Measurements from ENCODE around the gene TNNI2.
"Not testable (repeated sequence)": the region's sequence is repeated elsewhere in the genome, so short reads cannot be mapped to it uniquely, and the experiment has no call there.

Gene TNNI2

DNA sequence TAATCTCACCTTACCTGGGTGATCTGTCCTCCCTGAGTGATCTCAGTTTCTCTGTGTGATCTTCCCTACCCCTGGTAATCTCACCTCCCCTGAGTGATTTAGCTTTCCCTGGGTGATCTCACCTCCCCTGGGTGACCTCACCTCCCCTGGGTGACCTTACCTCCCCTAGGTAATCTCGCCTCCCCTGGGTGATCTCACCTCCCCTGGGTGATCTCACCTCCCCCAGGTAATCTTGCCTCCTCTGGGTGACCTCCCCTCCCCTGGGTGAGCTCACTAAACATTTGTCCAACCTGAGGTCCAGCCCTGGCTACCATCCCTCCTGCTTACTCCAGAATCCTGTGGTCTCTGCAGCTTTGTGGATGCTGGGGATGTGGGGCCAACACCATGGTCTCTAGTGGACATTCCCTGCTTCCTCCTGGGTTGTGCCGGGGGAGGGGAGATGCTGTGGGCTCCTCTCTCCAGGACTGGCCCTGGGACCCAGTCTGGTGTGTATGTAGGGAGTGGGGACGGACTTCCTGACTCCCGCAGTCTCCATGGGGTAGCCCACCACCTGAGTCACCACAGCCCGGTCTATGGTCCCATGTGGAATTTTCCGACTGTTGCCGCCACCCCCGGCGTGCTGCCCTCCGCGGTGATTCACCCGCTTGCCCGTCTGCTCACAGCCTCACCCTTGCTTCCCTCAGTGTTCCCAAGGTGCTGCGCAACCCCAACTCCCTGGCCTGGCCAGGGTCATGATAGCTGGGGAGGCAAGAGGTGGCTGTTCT is 24.0 kb downstream of the TNNI2 start:
- DNase-seq = no peak

DNA sequence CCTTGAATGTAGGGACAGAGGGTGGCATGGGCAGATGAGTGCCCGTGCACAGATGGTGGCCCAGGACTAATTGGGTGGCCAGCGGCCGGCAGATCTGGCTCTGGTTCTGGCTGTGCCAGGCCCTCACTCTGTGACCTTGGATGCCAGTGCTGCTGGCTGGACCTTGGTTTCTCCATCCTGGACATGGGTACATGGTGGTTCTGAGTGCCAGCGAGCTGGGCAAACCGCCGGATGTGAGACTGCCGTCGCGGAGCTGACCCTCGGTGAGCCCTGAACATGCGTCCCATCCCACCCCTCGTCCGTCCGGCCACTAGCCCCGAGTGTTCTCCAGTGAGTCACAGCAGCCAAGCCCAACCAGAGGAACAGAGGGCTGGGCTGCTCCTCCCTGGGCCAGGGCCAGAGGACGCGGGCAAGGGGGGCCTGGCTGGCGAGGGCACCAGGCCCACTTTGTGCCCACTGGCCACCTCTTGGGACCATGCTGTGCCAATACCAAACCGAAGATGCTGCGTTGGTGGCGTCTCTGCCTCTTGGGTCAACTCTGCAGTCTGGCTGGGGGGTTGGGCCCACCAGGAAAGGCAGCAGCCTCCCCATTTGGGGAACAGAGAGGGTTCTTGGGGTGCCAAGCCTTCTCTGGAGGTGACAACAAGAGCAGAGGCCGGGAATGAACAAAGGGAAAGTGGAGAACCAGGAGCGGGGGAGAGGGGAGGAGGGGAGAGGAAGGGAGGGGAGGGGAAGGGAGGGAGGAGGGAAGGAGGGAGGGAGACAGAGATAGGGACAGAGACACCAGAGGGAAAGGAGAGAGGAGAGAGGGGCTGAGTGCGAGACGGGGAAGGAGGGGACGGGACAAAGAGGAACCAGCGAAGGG is 24.8 kb downstream of the TNNI2 start:
- peak; percentile 59 for DNase-seq

DNA sequence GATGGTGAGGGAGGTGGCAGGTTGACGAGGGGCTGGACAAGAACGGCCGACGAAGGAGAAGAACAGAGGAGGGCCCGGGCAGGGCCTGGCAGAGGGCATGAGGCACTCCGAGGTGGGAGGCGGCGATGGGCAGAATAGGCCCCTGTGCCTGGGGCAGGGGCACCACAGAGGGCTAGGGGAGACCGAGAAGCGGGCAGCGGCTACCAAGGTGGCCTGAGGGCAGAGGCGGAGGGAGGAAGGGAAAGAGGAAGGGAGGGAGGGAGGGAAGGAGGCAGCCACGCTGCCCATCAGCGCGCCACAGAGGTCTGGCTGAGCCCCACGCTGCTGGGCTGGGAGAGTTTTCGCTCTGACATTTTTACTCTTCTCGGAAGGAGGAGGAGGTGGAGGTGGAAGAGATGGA is 25.4 kb downstream of the TNNI2 start:
- DNase-seq = no peak

DNA sequence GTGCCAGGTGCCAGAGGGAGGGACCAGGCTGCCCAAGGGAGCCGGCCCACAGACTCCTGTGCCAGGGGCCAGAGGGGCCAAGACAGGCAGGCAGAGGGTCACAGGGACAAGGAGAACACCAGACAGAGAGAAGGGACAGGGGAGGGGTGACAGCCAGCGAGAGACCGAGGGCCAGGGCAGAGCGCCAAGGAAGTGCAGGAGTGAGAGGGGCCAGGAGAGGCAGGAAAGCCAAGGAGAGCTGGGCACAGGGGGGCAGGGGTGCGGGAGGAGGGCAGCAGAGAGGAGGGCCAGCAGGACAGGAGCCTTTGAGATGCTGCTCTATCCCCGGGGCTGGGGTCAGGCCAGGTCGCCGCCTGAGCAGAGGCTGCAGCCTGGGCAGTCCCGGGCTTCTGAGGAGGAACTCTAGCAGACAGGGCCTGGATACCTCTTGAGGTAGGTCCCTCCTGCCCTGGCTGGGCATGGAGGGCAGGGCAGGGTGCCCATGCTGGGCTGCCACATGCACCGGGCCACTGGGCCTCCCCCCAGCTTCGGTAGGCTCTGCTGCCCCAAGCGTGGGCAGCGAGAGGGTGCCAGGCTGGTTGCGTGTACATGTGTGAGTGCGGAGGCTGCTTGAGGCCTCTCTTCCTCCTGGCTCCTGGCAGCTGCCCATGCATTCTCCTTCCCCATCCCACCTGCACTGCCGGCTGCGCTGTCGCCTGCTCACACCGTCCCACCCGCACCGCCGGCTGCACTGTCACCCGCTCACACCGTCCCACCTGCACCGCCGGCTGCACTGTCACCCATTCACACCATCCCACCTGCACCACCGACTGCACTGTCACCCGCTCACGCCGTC is 26.3 kb downstream of the TNNI2 start:
- no peak for DNase-seq

DNA sequence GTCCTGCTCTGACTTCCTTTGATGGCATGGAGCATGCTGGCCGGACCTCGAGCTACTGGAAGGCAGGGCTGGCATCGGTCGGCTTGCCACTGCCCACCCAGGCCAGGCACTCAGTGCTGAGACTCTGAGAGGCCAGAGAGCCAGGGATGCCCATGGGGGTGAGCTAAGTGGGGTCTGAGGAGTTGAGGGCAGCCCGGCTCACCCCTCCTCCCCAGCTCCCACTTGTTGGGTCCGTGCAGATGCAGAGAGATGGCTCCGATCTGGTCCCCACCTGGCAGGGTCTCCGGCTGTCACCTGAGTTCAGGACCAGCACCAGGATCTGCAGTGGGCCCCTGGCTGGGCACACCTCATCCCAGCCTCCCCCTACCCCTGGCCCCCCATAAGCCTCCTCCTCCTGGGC is 27.4 kb downstream of the TNNI2 start:
- no peak for DNase-seq

GRCh38 chr11:1866776-1867175 is 28.0 kb downstream of the TNNI2 start:
- DNase-seq = no peak

DNA sequence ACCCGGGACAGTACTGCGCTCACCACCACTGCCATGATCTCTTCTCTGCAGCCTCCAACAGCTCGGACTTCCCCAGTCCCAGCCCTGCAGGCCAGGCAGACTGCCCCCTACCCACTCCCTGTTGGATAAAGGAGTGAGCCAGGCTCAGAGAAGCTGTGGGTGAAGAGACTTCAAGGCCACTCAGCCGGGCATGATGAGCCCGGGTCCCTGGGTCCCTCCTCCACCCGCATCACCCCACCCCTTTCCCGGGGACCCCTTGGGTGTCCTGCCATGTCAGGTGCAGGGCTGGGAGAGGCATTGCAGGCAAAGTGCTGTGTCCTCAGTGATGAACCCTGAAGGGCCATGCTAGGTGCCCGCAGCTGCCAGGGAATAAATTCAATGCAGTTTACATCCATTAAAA is 28.6 kb downstream of the TNNI2 start:
- no peak for DNase-seq

GRCh38 chr11:1868056-1868635 is 29.4 kb downstream of the TNNI2 start:
- DNase-seq = no peak

DNA sequence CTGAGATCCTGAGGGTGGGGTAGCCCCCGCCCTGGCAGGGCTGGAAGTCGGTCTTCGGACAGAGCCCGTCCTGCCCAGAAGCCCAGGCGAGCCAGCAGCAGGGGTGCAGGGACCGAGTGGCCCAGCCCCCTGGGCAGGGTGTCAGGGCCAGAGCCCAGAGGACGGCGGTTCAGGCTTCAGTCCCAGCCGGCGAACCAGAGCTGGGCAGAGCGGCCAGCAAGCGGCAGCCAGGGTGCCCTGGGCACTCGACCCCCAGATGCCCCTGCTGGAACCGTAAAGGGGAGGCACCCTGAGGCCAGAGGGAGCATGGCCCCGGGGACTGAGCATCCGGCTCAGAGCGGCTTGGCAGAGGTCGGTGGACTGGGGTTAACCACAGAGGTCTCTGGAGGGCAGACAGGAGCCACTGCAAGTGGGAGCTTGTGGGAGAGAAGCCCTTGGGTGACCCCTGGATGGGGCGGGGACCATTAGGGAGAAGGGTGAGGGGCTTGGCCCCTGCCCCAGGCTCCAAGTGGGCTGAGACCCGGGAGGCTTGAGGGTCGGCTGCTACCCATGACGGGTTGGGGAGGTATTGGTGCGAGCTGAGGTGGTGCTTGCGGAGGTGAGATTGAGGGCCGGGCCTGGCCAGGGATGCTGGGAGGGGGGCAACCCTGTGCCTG is 30.0 kb downstream of the TNNI2 start:
- no peak for DNase-seq

DNA sequence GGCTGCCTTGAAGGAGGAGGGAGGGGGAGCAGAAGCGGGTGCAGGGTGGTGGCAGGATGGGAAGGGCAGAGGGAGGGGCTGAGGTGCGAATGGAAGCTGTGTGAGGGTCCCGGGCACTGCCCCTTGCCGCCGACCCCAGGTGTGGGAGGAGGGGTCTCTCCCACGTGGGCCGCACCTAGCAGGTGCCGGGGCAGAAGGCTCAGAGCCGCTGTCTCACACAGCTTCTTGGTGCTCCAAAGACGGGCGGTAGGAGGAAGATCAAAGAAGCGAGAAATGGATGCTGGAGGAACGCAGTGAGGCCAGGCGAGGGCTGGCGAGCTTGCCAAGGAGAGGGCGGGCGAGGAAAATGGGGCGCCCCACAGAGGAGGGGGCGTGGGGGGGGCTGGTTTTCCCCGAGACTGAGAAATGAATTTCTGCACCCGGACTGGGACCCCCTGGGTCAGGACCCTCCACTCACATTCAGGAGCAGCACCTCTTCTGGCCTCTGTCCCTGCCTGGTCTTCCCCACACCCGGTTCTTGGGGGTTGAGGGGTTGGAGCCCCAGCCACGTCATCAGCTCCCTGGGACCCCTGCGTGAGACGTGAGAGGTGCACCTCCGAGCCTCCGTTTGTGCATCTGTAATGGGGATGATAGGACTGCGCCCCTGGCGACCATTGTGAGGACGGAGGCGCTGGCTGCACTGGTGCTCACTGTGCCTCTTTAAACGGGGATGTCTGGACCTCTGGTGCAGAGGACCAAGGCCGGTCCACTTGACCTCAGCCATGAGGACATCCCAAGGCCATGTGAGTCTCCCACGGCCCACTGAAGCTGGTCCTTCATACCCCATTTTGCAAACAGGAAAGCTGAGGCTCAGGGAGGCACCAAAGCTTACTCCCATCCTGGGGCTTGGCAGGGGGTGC is 30.9 kb downstream of the TNNI2 start:
- no peak for DNase-seq

DNA sequence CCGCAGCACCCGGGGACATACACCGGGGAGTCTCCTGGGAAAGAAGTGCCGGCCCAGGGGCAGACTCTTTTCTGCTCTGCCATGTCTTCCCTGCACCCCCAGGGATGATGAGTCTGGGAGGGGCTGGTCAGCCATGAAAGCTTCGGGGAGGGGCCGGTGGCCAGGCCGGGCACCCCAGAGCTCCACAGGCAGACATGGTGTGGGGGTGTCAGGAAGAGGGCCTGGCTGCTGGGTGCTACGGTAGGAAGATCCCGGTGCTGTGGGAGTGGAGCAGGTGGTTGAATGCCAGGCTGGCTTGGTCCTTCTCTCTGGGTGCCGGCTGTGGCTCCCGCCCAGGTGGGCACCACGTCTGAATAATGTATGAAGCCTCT is 31.5 kb downstream of the TNNI2 start:
- DNase-seq = no peak

- peak; percentile 31 for DNase-seq
These were observed 32.1 kb downstream of the TNNI2 start for GRCh38 chr11:1870721-1871466.

DNA sequence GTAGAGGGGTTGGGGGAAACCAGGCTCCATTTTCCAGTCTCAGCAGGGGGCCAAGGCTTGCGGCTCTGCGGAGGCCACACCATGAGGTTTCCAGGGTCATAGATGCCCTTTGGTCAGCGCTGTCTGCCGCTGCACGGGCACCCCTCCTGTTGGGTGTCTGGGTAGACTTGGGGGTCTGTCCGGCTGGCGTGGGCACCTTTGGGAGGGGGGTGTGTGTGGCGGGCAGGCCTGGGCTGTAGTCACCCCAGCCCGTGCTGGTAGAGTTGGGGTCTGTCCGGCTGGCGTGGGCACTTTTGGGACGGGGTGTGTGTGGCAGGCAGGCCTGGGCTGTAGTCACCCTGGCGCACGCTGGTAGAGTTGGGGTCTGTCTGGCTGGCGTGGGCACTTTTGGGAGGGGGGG is 32.8 kb downstream of the TNNI2 start:
- no peak for DNase-seq

DNA sequence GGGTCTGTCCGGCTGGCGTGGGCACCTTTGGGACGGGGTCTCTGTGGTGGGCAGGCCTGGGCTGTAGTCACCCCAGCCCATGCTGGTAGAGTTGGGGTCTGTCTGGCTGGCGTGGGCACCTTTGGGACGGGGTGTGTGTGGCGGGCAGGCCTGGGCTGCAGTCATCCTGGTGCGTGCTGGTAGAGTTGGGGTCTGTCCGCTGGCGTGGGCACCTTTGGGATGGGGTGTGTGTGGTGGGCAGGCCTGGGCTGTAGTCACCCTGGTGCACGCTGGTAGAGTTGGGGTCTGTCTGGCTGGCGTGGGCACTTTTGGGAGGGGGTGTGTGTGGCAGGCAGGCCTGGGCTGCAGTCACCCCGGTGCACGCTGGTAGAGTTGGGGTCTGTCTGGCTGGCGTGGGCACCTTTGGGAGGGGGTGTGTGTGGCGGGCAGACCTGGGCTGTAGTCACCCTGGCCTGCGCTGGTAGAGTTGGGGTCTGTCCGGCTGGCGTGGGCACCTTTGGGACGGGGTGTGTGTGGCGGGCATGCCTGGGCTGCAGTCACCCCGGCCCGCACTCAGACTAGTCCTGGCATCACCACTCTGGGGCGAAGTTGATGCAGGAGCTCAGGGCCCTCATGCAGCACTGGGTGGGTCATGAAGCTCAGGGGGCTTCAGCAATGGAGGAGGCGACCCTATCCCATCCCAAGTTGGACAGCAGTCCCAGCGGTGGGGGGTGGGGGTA is 33.6 kb downstream of the TNNI2 start:
- no peak for DNase-seq

DNA sequence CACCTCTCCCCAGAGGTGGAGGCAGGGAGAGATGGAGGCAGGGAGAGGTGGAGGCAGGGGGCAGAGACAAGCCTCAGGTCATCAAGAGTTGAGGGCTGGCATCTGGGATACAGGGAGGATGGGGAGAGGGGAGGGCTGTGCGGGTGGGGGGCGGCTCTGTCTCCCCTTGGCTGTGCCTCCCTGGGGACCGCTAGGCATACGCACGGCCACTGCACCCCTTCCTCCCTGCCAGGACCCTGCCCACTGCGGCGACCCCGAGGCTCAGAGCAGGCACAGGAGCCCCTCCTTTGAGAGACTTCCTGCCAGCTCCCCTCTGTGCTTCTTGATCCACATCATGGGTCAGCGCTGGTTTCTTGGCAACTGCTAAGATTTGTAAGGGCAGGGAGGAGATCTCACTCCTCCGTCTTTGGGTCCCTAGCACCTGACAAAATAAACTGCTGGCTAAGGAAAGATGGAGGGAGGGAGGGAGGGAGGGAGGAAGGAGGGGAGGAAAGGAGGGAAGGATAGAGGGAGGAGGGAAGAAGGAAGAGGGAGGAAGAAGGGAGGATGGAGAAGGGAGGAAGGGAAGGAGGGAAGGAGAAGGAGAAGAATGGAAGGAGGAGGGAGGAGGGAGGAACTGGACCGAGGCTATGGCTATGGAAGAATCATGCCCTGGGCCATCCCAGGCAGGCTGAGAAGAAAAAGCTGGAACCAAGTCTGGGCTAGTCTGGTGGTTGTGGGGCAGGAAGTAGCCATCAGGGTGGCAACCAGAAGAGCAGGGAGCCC is 34.4 kb downstream of the TNNI2 start:
- peak; percentile 65 for DNase-seq

GRCh38 chr11:1873813-1874150 is 35.0 kb downstream of the TNNI2 start:
- DNase-seq = not testable (repeated sequence)

GRCh38 chr11:1874441-1875092 is 35.8 kb downstream of the TNNI2 start:
- DNase-seq = not testable (repeated sequence)

- peak; percentile 72 for DNase-seq
These were observed 36.5 kb downstream of the TNNI2 start for GRCh38 chr11:1875093-1875850.

All from NCI-H69 (cell line).